HCT116 (cell line): ENCODE measurements around the gene LTB4R2. TPM values are rescaled to one million over a fixed set of nuclear protein-coding genes. Genes with fewer than 3 reads are reported as not detected.

Experiments
- ATAC-seq: fragments of 200-7000 bp; cut with Tn5 transposase; 2 replicates; pipeline ENCODE4 v1.9.1; 2020; ENCODE audit warnings: mild to moderate bottlenecking, moderate library complexity
- BruUV-seq: library from RNA; stranded (reverse); fragments of 400-500 nt; replicated peaks from 2 replicates; lab custom pipeline; 2021; lab: Mats Ljungman, UMichigan
- CTCF ChIA-PET: fragments of 300-600 bp; sonication (Branson Sonifier 250); formaldehyde crosslinking; loops from one replicate; lab custom pipeline; 2021; ENCODE audit warnings: antibody characterized with exemption; lab: Charles Lee
- POLR2A ChIA-PET: fragments of 300-600, 350-600 bp; sonication (Branson Sonifier 250); formaldehyde crosslinking; loops from one replicate; lab custom pipeline; 2021; ENCODE audit warnings: antibody characterized with exemption; lab: Charles Lee
- RAD21 ChIA-PET, 2 experiments: fragments of 300-600 bp; sonication (Branson Sonifier 250); formaldehyde crosslinking; loops; one replicate each; lab custom pipeline; 2023; ENCODE audit warnings: low total read pairs in 2 of 2; ENCODE audit not compliant: uncharacterized antibody in 2 of 2, unreplicated experiment in 2 of 2, low non-redundant PET in 1 of 2; lab: Charles Lee
- DNase-seq: peaks from one replicate; pipeline ENCODE4 v3.0.0-alpha.2; 2010; ENCODE audit warnings: low read depth, low spot score
- H2AFZ ChIP-seq: fragments of 200-600 bp; shearing (Covaris generic), sonication (generic); 2 replicates; pipeline ENCODE4 v1.6.1; 2017; ENCODE audit warnings: low read depth, mixed run types, mixed read lengths, antibody characterized with exemption, low read length; ENCODE audit not compliant: poor library complexity, severe bottlenecking
- H3K27ac ChIP-seq: 2 replicates; pipeline ENCODE4 v1.5.1; 2012; ENCODE audit warnings: low read depth, low read length
- H3K27me3 ChIP-seq: fragments of 200-600 bp; sonication (generic); 2 replicates; pipeline ENCODE4 v1.6.1; 2016; ENCODE audit warnings: mixed run types, low read length, mixed read lengths; ENCODE audit not compliant: insufficient read depth
- H3K36me3 ChIP-seq, 2 experiments: fragments of 200-500 bp in 1 of 2; fragments of 200-600 bp in 1 of 2; sonication (Bioruptor generic) in 1 of 2; sonication (generic) in 1 of 2; 2 replicates each; pipeline versions ENCODE4 v1.5.1 to v1.6.1; 2014 to 2016; ENCODE audit warnings: low read length in 2 of 2, inconsistent platforms in 1 of 2, mixed read lengths in 1 of 2, mixed run types in 1 of 2; ENCODE audit not compliant: insufficient read depth in 2 of 2, control insufficient read depth in 1 of 2
- H3K4me1 ChIP-seq, 2 experiments: fragments of 200-600 bp in 1 of 2; sonication (generic) in 1 of 2; 2 replicates each; pipeline versions ENCODE4 v1.5.1 to v1.6.1; 2012 to 2017; ENCODE audit warnings: low read length in 2 of 2, inconsistent platforms in 1 of 2, mild to moderate bottlenecking in 1 of 2, mixed read lengths in 1 of 2, mixed run types in 1 of 2, moderate library complexity in 1 of 2; ENCODE audit not compliant: insufficient read depth in 2 of 2, control insufficient read depth in 1 of 2
- H3K4me2 ChIP-seq: fragments of 200-600 bp; sonication (generic); 2 replicates; pipeline ENCODE4 v1.6.1; 2017; ENCODE audit warnings: mixed run types, low read length, mixed read lengths
- H3K4me3 ChIP-seq, 2 experiments: fragments of 200-600 bp in 1 of 2; sonication (generic) in 1 of 2; replicated peaks in 1 of 2; 2 replicates each; pipeline ENCODE4 v1.5.1; 2011 to 2016; ENCODE audit warnings: low read length in 2 of 2, control low read depth in 1 of 2, low read depth in 1 of 2, mild to moderate bottlenecking in 1 of 2, mixed read lengths in 1 of 2, mixed run types in 1 of 2
- H3K79me2 ChIP-seq: fragments of 200-600 bp; sonication (generic); 2 replicates; pipeline ENCODE4 v1.6.1; 2017; ENCODE audit warnings: mild to moderate bottlenecking, mixed run types, low read length, moderate library complexity, mixed read lengths; ENCODE audit not compliant: insufficient read depth
- H3K9ac ChIP-seq: fragments of 200-600 bp; sonication (generic); 2 replicates; pipeline ENCODE4 v1.6.1; 2016; ENCODE audit warnings: low read length, mixed read lengths
- H3K9me2 ChIP-seq: fragments of 200-600 bp; sonication (generic), shearing (Covaris generic); 2 replicates; pipeline ENCODE4 v1.6.1; 2017; ENCODE audit warnings: mixed run types, mild to moderate bottlenecking, moderate library complexity; ENCODE audit not compliant: insufficient read depth
- H3K9me3 ChIP-seq, 2 experiments: fragments of 200-500 bp in 1 of 2; fragments of 200-600 bp in 1 of 2; sonication (Bioruptor generic) in 1 of 2; sonication (generic) in 1 of 2; 2 replicates each; pipeline ENCODE4 v1.6.1; 2014 to 2017; ENCODE audit warnings: low read length in 2 of 2, mixed read lengths in 2 of 2, inconsistent platforms in 1 of 2, low read depth in 1 of 2, mild to moderate bottlenecking in 1 of 2, mixed run types in 1 of 2, moderate library complexity in 1 of 2; ENCODE audit not compliant: control insufficient read depth in 1 of 2, insufficient read depth in 1 of 2
- H4K20me1 ChIP-seq: fragments of 200-600 bp; sonication (generic), shearing (Covaris generic); 2 replicates; pipeline ENCODE4 v1.6.1; 2017; ENCODE audit warnings: mixed run types, mild to moderate bottlenecking, moderate library complexity; ENCODE audit not compliant: insufficient read depth
- EZH2phosphoT487 ChIP-seq: fragments of 200-600 bp; IDR thresholded peaks from 2 replicates; pipeline ENCODE4 v1.6.1; 2018; ENCODE audit warnings: antibody characterized with exemption, borderline replicate concordance
- FOSL1 ChIP-seq: IDR thresholded peaks from 2 replicates; pipeline ENCODE4 v1.6.1; 2012; ENCODE audit warnings: low read depth
- JUND ChIP-seq: IDR thresholded peaks from 2 replicates; pipeline ENCODE4 v1.6.1; 2012
- MAX ChIP-seq: IDR thresholded peaks from 2 replicates; pipeline ENCODE4 v1.6.1; 2012
- POLR2AphosphoS5 ChIP-seq: IDR thresholded peaks from 2 replicates; pipeline ENCODE4 v1.6.1; 2011; ENCODE audit warnings: mild to moderate bottlenecking, low read depth, low read length, moderate library complexity
- REST ChIP-seq: IDR thresholded peaks from 2 replicates; pipeline ENCODE4 v1.6.1; 2012; ENCODE audit warnings: low read depth
- SP1 ChIP-seq: IDR thresholded peaks from 2 replicates; pipeline ENCODE4 v1.6.1; 2012; ENCODE audit warnings: low read depth
- SRF ChIP-seq: IDR thresholded peaks from 2 replicates; pipeline ENCODE4 v1.6.1; 2012; ENCODE audit warnings: low read depth
- ZBTB33 ChIP-seq: IDR thresholded peaks from 2 replicates; pipeline ENCODE4 v1.6.1; 2011; ENCODE audit warnings: mild to moderate bottlenecking, low read length, moderate library complexity; ENCODE audit not compliant: insufficient replicate concordance; ENCODE audit errors: extremely low read depth
- intact Hi-C: fragments of 100-400 bp; cut with micrococcal nuclease; formaldehyde crosslinking; loops from 2 replicates; pipeline ENCODE4 v1.10.0; 2022
- total RNA-seq: library from RNA; stranded (reverse); gene quantifications from one replicate; pipeline ENCODE4 v1.2.1, GENCODE V29; 2021; ENCODE audit not compliant: unreplicated experiment
- TF ChIP-seq, protein P1 (sequence below): IDR thresholded peaks from 2 replicates; pipeline ENCODE4 v1.6.1; 2012
- TF ChIP-seq, protein P2 (sequence below), 3 experiments: fragments of 200-600 bp in 1 of 3; sonication (generic) in 1 of 3; IDR thresholded peaks in 2 of 3; conservative IDR thresholded peaks in 1 of 3; 2 replicates each; pipeline ENCODE4 v1.5.1; 2012 to 2017; ENCODE audit warnings: low read depth in 2 of 3, low read length in 2 of 3, antibody characterized with exemption in 1 of 3, borderline replicate concordance in 1 of 3, control low read depth in 1 of 3, mild to moderate bottlenecking in 1 of 3, mixed read lengths in 1 of 3, mixed run types in 1 of 3, moderate library complexity in 1 of 3; ENCODE audit not compliant: insufficient read depth in 1 of 3

Gene LTB4R2
- total RNA-seq, 1 experiment from 2014 or later = 15.4 TPM

GRCh38 chr14:24349742-24350141, 39.8 kb downstream of the LTB4R2 start:
- TF ChIP-seq EZH2phosphoT487 (no peak), POLR2AphosphoS5 (no peak), SP1 (no peak), FOSL1 (no peak), JUND (no peak), MAX (no peak), SRF (no peak), REST (no peak), ZBTB33 (no peak)
- TF ChIP-seq, protein P1, sequence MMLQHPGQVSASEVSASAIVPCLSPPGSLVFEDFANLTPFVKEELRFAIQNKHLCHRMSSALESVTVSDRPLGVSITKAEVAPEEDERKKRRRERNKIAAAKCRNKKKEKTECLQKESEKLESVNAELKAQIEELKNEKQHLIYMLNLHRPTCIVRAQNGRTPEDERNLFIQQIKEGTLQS = no peak
- TF ChIP-seq, protein P2, sequence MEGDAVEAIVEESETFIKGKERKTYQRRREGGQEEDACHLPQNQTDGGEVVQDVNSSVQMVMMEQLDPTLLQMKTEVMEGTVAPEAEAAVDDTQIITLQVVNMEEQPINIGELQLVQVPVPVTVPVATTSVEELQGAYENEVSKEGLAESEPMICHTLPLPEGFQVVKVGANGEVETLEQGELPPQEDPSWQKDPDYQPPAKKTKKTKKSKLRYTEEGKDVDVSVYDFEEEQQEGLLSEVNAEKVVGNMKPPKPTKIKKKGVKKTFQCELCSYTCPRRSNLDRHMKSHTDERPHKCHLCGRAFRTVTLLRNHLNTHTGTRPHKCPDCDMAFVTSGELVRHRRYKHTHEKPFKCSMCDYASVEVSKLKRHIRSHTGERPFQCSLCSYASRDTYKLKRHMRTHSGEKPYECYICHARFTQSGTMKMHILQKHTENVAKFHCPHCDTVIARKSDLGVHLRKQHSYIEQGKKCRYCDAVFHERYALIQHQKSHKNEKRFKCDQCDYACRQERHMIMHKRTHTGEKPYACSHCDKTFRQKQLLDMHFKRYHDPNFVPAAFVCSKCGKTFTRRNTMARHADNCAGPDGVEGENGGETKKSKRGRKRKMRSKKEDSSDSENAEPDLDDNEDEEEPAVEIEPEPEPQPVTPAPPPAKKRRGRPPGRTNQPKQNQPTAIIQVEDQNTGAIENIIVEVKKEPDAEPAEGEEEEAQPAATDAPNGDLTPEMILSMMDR (IDR thresholded peaks at IDR 0.05 in 2 of 3, conservative IDR thresholded peaks at IDR 0.05 in 1 of 3; ENCODE audit: borderline replicate concordance in 1 of 3, insufficient read depth in 1 of 3, low read depth in 2 of 3, low read length in 2 of 3) = no peak
- Histone ChIP-seq H2AFZ (no peak overlapping the region), H4K20me1 (no peaks in the 10 kb centered on the region), H3K36me3 (no peaks in the 10 kb centered on the region), H3K9me3 (no peaks in the 10 kb centered on the region), H3K4me3 (no peak overlapping the region), H3K79me2 (no peaks in the 10 kb centered on the region), H3K4me1 (peaks cover 5 to 17% of the 10 kb centered on the region in 2 experiments; a peak in 3 of 4 replicates), H3K27me3 (no peaks in the 10 kb centered on the region), H3K27ac (no peak overlapping the region), H3K9ac (no peak overlapping the region), H3K4me2 (no peak overlapping the region), H3K9me2 (no peaks in the 10 kb centered on the region)
- intact Hi-C loops = no loop called here
- ATAC-seq (no peak), DNase-seq (no peak)
- CTCF ChIA-PET = no interaction called here
- POLR2A ChIA-PET = no interaction called here
- RAD21 ChIA-PET = no interaction called here
- BruUV-seq = no TSS peak
